GM18861 (cell line): Measurements from ENCODE around the gene ADRA2A.

ENCODE experiments used
- ATAC-seq: cut with Tn5 transposase; IDR thresholded peaks from one replicate; pipeline ENCODE4 v1.9.1; 2021; ENCODE audit not compliant: unreplicated experiment

ADRA2A gene

DNA sequence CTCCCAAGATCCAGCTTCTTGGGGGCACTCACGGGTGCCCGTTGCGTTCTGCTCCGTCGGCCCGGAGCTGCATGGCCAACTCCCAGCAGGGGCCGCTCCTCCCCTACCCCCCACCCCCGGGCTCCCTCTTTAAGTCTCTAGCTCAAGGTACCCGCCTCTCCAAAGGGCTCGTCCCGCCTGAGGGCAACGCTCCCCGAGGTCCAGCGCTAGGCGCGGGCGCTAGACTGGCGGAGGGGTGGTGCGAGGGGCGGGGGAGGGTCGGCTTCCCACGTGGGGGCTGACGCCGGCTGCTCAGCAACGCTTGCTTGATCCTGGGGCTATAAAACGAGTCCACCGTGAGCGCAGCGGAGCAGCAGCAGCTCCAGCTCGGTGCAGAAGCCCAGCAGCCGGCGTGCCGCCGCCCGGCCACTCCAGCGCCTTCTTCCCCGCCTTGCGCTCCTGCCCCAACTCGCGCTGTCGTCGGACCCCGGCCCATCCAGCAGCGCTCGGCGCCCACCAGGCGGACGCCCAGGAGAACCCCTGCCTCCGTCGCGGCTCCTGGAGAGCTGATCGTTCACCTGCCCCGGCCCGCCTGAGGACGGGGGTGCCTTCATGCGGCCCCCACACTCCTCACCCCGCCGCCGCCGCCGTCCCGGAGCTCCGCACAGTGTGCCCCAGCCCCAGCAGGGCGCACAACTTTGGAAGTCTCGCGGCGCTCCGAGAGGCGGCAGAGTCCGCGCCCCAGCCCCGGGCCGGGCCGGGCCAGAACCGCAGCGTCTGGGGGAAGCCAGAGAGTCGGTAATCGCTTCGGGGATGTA, at the start of gene ADRA2A:
ADRA2A (plus strand) TSS at position 348 of the 797 bp plus-strand sequence. CDS start 968 bp downstream, outside the sequence.
- ATAC-seq, result no peak

DNA sequence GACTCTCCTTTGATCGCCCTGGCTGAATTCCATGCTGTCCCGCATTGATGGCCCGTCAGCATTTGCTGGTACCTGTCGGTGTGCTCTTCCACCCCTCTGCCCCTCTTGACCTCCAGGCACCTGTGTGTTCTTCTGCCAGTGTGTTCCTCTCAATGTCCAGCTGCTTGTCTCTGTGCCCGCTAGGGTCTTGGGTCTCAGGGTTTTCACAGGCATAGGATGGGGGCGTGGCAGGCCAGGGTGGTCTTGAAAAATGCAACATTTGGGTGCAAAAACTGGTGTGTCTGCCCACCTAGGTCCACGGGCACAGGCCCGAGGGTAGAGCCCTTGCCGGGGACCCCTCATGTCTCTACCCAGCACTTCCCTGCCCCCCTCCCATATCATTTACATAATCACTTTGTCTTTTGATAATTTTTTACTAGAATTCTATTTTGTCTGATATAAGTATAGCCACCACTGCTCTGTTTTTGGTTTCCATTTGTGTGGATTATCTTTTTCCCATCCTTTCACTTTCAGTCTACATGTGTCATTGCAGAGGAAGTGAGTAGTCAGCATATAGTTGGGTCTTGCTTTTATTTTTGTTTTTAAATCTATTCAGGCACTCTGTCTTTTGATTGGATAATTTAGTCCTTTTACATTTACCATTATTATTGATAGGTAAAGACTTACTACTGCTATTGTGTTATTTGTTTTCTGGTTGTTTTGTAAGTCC, 46.6 kb upstream of the ADRA2A start:
- peak; percentile 60 for ATAC-seq

DNA sequence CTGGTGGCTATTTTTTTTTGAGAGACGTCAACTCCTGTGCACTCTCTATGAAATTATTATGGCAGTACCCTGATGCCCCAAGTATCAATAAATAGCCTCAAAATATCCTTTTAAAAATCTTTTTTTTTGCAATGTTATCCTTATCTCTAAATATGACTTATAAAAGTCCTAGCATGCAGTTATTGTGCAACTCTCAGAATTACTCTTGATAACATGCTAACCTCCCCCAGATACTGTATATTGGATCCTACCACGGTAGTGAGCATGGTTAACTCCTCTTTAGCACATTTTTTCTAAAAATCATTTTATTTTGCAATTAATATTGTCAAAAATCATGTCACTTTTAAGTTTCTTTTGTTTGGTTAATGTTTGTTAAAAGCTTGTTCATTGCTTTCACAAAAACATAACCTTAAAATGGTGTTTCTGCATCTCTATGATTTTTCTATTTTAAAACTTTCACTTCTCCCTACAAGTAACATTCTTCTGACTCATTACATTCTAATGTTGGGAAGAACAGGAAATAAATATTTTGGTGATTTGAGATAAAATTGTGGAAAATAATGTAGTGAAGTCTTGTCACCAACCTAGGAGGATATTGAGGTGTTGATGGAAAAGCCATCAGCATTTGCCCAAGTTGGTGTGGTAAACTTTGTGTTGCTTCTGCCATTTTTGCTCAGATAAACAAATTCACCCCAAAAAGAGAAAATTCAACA, 42.1 kb upstream of the ADRA2A start:
- no peak for ATAC-seq

DNA sequence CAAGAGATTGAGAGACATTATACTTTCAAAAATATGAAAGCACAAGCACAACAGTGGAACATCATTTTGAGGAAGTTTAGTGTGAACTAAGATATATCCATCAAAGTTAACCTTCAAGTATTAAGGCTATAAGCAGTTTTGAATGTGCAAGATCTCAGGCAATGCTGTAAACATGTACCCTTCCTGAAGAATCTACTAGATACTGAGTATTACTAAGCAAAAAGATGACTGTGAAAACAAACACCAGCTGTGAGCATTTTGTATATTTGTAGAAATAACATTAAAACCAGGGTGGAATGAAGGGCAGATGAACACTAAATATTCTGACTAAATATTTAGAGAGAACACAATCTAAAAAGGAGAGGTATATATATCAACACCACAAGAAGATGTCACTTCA, 41.3 kb upstream of the ADRA2A start:
- no peak for ATAC-seq

DNA sequence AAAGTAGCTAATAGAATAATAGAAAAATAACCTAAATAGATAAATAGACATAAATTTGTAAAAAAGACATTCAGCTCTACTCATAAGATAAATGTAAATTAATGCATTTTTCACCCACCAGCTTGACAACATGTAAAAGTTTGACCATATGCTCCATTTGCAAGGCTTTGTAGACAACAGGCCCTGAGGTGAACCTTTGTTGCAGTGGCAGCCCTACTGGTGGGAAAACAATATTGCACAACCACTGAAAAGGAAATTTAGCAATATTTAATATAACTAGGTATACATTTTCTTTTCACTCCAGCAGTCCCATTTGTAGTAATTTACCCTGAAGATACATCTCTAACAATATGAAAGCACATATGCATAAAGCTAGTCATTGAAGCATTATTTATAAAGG, 39.0 kb upstream of the ADRA2A start:
- no peak for ATAC-seq

DNA sequence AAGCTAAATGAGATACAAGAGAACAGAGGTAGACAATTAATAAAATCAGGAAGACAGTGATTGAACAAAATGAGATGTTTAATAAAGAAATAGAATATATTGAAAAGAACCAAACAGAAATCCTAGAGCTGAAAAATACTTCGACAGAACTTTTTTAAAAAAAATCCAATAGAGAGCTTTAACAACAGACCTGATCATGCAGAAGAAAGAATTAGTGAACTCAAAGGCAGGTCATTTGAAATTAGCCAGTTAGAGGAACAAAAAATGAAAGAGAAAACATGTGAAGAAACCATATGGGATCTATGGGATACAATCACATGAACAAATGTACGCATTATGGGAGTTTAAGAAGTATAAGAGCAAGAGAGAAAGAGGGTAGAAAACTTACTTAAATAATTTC, 37.3 kb upstream of the ADRA2A start:
- no peak for ATAC-seq

DNA sequence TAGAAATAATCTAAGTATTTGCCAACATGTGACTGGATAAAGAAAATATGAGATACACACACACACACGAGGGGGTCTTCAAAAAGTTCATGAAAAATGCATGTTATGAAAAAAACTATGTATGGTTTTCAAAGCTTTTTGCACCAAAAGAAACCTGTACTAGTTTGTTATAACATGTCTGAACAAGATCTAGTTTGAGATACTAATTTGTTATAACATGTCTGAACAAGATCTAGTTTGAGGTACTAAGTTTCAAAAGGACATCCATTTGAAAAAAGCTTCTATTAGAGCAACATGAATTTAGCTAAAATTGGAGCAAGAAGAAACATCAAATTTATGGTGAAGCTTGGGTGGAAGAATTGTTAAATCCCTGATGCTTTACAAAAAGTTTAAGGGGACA, 19.8 kb upstream of the ADRA2A start:
- no peak for ATAC-seq

DNA sequence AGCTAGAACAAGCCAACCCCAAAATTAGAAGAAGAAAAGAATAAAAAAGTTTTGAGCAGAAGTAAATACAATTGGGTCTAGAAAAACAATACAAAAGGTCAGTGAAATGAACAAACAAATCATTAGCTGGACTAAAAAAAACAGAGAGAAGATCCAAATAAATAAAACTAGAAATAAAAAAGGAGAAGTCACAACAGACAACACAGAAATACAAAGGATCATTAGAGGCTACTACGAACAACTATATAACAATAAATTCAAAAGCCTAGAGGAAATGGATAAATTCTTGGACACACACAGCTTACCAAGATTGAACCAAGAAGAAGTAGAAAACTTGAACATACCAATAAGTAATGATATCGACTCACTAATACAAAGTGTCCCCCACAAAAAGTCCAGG, 13.4 kb upstream of the ADRA2A start:
- no peak for ATAC-seq

DNA sequence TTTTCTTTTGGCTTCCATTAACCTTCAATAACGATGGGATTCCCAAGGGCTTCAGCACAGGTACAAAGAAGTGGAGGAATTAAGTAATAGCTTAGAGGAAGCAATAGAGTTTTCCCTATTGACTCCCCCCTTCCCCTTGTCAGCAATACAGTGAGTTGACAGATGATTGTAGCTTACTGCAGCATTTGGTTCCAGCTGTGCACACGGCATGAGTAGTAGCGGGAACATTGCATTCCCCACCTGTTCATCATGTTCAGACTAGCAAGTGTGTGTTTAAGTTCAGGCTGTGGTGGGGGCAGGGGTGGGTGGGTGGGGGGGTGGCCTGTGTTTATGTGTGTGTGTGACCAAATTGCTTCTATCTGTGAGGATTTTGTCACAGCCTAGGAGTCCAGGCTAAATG, 4.6 kb upstream of the ADRA2A start:
- no peak for ATAC-seq

DNA sequence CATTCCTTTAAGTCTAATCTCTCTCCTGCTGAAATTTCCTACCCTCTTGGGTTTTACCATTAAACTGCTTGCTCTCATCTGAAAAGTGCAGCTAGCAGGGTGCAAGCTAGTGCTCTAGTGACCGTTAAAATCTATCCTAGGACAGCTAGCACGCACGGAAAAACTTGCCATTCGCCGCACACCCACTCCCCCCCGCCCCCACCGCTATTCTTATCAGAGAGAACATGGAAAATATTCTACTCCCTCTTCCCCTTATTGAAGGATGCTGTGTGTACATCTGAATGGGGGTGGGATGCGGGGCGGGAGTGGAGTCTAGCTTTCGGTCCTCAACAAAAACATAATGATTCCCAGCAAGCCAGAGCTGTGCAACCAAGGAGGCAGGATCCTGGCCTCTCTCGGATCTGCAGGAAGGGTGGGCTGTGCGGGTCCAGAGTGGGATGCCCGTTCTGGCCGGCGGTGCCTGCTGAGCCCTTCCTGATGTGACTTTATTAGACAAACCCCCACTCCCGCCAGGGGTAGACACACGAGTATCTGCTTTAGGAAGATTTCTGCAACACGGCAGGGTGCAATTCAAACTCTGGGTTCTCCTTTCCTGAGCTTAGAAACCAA, 1.1 kb upstream of the ADRA2A start:
- no peak for ATAC-seq

DNA sequence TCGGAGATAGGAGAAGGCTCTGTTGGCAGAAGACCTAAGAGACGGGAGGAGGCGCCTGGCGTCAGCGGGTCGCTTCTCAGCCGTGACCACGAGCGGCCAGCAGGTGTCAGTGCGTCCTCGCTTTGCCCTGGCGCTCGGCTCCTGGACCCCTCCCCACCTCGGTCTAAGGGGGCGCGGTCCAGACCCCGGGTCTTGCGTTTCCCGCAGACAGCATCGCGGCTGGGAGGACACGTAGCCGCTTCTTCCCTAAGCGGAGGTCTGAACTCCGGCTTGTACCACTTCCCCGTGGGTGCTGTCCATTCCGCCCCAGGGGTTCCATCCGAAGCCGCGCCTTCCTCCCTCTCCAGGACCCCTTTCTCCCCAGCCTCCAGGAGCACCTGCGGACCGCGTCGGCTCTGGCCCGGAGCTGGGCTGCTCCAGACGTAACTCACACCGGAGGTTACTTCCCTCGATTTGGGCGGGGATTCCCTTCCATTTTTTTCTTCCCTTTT, 593 bp upstream of the ADRA2A start:
- ATAC-seq, result no peak

DNA sequence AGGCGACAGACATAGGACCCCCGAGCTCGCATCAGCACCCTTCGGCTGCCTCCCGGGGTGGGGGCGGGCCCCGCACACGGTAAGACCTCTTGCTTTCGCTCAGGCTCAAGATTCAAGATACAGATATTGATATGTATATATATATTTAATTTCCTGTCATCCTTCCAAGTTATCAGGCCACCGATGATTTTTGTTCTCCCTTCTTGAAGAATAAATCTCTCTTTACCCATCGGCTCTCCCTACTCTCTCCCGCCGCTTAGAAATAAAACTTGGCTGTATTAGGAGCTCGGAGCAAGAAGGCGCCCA, 603 bp downstream of the ADRA2A start:
- no peak for ATAC-seq

DNA sequence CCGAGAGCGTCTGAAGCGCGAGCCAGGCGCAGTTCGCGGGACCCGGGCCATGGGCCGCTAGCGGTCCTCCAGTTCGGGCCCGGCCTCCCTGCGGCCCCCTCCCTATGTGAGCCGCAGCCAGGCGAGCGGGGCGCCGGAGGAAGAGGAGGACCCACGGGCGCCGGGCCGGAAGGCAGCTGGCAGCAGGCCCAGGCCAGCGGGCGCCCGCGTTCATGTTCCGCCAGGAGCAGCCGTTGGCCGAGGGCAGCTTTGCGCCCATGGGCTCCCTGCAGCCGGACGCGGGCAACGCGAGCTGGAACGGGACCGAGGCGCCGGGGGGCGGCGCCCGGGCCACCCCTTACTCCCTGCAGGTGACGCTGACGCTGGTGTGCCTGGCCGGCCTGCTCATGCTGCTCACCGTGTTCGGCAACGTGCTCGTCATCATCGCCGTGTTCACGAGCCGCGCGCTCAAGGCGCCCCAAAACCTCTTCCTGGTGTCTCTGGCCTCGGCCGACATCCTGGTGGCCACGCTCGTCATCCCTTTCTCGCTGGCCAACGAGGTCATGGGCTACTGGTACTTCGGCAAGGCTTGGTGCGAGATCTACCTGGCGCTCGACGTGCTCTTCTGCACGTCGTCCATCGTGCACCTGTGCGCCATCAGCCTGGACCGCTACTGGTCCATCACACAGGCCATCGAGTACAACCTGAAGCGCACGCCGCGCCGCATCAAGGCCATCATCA, 1.1 kb downstream of the ADRA2A start:
- no peak for ATAC-seq

DNA sequence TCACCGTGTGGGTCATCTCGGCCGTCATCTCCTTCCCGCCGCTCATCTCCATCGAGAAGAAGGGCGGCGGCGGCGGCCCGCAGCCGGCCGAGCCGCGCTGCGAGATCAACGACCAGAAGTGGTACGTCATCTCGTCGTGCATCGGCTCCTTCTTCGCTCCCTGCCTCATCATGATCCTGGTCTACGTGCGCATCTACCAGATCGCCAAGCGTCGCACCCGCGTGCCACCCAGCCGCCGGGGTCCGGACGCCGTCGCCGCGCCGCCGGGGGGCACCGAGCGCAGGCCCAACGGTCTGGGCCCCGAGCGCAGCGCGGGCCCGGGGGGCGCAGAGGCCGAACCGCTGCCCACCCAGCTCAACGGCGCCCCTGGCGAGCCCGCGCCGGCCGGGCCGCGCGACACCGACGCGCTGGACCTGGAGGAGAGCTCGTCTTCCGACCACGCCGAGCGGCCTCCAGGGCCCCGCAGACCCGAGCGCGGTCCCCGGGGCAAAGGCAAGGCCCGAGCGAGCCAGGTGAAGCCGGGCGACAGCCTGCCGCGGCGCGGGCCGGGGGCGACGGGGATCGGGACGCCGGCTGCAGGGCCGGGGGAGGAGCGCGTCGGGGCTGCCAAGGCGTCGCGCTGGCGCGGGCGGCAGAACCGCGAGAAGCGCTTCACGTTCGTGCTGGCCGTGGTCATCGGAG, 1.8 kb downstream of the ADRA2A start:
- ATAC-seq, result no peak

DNA sequence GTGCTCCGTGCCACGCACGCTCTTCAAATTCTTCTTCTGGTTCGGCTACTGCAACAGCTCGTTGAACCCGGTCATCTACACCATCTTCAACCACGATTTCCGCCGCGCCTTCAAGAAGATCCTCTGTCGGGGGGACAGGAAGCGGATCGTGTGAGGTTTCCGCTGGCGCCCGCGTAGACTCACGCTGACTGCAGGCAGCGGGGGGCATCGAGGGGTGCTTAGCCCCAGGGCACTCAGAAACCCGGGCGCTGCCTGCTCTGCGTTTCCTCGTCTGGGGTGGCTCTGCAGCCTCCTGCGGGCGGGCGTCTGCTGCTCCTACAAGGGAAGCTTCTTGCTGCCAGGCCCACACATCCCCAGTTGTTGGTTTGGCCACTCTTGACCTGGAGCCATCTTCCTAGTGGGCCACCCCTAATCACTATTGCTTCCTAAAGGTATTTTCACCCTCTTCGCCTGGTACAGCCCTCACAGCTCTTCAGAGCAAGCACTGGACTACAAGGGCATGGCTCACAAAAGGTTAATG, 2.5 kb downstream of the ADRA2A start:
- no peak for ATAC-seq

DNA sequence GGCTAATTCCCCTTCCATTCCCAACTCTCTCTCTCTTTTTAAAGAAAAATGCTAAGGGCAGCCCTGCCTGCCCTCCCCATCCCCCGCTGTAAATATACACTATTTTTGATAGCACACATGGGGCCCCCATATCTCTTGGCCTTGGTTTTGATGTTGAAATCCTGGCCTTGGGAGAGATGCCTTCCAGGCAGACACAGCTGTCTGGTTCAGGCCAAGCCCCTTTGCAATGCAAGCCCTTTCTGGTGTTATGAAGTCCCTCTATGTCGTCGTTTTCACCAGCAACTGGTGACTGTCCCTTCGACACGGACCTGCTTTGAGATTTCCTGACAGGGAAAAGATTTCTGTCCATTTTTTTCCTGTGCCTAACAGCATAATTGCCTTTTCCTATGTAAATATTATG, 3.0 kb downstream of the ADRA2A start:
- ATAC-seq, result no peak

DNA sequence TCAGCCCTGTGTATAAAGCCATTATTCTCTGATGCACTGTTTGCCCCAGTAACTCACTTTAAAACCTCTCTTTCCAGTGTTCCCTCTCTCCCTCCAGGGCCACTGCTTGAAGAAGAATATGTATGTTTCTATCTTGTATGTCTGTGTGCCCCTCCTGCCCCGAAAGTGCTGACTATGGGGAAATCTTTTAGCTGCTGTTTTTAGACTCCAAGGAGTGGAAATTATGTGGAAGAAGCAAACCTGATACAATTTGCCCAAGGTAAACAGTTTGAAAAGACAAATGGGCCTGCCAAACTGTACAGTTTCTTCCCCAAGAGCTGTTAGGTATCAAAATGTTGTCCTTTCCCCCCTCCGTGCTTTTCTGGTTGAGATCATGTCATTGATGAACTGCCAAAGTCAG, 3.4 kb downstream of the ADRA2A start:
- ATAC-seq, result no peak

DNA sequence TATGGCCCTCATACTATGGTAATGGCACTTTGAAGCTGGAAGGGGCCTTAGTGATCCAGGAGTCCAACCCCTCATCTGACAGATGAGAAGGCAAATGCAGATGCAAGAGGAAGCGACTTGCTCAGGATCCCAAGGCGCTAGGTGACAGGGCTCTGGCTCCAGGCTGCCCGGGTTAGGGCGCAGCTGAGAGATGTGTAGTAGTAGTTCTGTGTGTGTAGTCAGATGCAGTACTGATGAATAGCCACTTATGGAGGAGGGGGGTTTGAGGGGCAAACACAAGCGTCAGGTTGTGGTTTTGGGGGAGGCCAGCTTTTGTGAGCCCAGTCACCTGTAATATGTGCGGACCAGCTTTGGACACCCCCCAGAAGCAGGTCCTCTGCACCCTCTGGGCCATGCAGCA, 4.8 kb downstream of the ADRA2A start:
- ATAC-seq, result no peak

DNA sequence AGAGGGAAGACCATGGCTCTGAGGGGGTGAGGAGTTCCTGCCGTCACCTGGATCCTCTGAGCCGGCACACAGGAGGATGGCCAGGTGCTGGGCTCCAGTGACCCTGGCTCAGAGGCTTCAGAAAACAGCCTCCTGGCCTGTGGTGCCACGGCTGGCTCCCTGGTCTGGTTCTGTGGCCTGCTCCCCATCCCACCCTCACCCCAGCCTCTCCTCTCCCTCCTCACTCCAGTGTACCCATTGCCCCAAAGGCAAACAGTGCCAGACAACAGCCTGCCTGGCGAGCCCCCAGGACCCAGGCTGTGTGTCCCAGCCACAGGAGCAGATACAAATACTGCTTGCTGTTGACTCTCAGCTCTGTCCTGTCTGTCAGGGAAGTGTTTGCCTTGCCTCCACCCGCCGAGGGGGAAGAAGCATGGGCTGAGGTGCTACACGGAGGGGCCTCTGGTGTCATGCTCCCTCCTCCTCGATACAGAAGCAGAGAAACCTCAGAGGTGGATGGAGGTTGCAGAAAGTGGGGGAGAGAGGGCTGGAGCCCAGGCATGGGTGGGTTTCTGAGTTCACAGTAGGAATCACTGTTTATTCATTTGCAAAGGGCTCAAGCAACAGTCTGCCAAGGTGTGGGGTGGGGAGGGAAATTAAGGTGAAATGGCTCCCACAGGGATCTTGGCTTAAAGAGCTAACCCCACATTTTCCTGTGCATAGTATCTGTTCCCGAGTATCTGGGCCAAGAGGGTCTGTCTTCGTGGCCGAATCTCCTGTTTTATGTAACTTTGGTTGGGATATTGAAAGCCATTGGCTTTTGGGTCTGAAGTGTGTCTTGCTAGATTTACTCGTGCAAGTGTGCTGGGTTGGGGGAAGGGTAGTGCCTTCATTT, 5.5 kb downstream of the ADRA2A start:
- no peak for ATAC-seq
